GM18907 (cell line): ENCODE results near the gene NLRC5.
"Not testable (repeated sequence)": the region's sequence is repeated elsewhere in the genome, so short reads cannot be mapped to it uniquely, and the experiment has no call there.

Experiments used
- ATAC-seq: cut with Tn5 transposase; IDR thresholded peaks from one replicate; pipeline ENCODE4 v1.9.1; 2021; ENCODE audit warnings: mild to moderate bottlenecking, moderate library complexity; ENCODE audit not compliant: unreplicated experiment

Gene NLRC5

GRCh38 chr16:57069635-57070370, 80.4 kb downstream of the NLRC5 start:
- no peak for ATAC-seq

GRCh38 chr16:57070424-57070823, 81.1 kb downstream of the NLRC5 start:
- no peak for ATAC-seq

GRCh38 chr16:57071081-57071732, 81.8 kb downstream of the NLRC5 start:
- not testable (repeated sequence) for ATAC-seq

- ATAC-seq = no peak
These were observed 82.7 kb downstream of the NLRC5 start for GRCh38 chr16:57071831-57072582.

GRCh38 chr16:57072616-57073275, 83.4 kb downstream of the NLRC5 start:
- ATAC-seq = no peak

GRCh38 chr16:57077714-57078113, 88.4 kb downstream of the NLRC5 start:
- no peak for ATAC-seq

- ATAC-seq = no peak
These were observed 92.4 kb downstream of the NLRC5 start for GRCh38 chr16:57081744-57082143.

- ATAC-seq = no peak
These were observed 93.3 kb downstream of the NLRC5 start for GRCh38 chr16:57082664-57083063.

GRCh38 chr16:57083485-57084126, 94.2 kb downstream of the NLRC5 start:
- ATAC-seq = no peak

GRCh38 chr16:57084257-57084770, 95.0 kb downstream of the NLRC5 start:
- ATAC-seq = no peak

GRCh38 chr16:57084996-57085395, 95.6 kb downstream of the NLRC5 start:
- ATAC-seq = no peak

- ATAC-seq = no peak
These were observed 97.6 kb downstream of the NLRC5 start for GRCh38 chr16:57087003-57087402.

GRCh38 chr16:57089406-57089805, 100.0 kb downstream of the NLRC5 start:
- no peak for ATAC-seq

GRCh38 chr16:57091200-57091974, 102.0 kb downstream of the NLRC5 start:
- no peak for ATAC-seq

GRCh38 chr16:57091975-57092785, 102.8 kb downstream of the NLRC5 start, which contains the start of gene CPNE2:
Gene CPNE2 (plus strand): TSS chr16:57092583. CDS start chr16:57110743, 18,160 bp downstream.
- ATAC-seq = no peak

- ATAC-seq = no peak
These were observed 103.5 kb downstream of the NLRC5 start for GRCh38 chr16:57092786-57093411.

- ATAC-seq = no peak
These were observed 104.6 kb downstream of the NLRC5 start for GRCh38 chr16:57093666-57094564.
